A673 (cell line): ENCODE data around the gene ILF3. TPM values are rescaled to one million over a fixed set of nuclear protein-coding genes. Genes with fewer than 3 reads are reported as not detected.

Experiments
- BruUV-seq: library from RNA; stranded (reverse); fragments of 400-500 nt; replicated peaks from 2 replicates; lab custom pipeline; 2021; lab: Mats Ljungman, UMichigan
- CTCF ChIA-PET: fragments of 300-600 bp; sonication (Branson Sonifier 250); formaldehyde crosslinking; loops from one replicate; lab custom pipeline; 2022; ENCODE audit warnings: antibody characterized with exemption; lab: Charles Lee
- POLR2A ChIA-PET: fragments of 300-600 bp; sonication (Branson Sonifier 250); formaldehyde crosslinking; loops from one replicate; lab custom pipeline; 2022; ENCODE audit warnings: antibody characterized with exemption; ENCODE audit not compliant: low non-redundant PET; lab: Charles Lee
- DNase-seq: peaks from one replicate; pipeline ENCODE4 v3.0.0-alpha.2; 2015; ENCODE audit warnings: low spot score
- H3K27ac ChIP-seq: fragments of 200-600 bp; sonication (generic); 2 replicates; pipeline ENCODE4 v1.5.1; 2016; ENCODE audit warnings: mixed run types, low read depth, mild to moderate bottlenecking, mixed read lengths, antibody characterized with exemption, low read length; ENCODE audit not compliant: poor library complexity, severe bottlenecking
- H3K27me3 ChIP-seq: fragments of 200-600 bp; sonication (generic); replicated peaks from 2 replicates; pipeline ENCODE4 v1.6.1; 2017; ENCODE audit warnings: mixed run types, low read depth, mild to moderate bottlenecking, mixed read lengths, antibody characterized with exemption, low read length; ENCODE audit not compliant: insufficient read depth, poor library complexity
- H3K36me3 ChIP-seq: fragments of 200-600 bp; sonication (generic); 2 replicates; pipeline ENCODE4 v1.6.1; 2016; ENCODE audit warnings: mixed run types, mild to moderate bottlenecking, mixed read lengths, antibody characterized with exemption, low read length; ENCODE audit not compliant: insufficient read depth, poor library complexity, severe bottlenecking
- H3K4me1 ChIP-seq: fragments of 200-600 bp; sonication (generic); 2 replicates; pipeline ENCODE4 v1.6.1; 2017; ENCODE audit warnings: mixed run types, mild to moderate bottlenecking, mixed read lengths, antibody characterized with exemption, low read length; ENCODE audit not compliant: insufficient read depth, poor library complexity, severe bottlenecking
- H3K4me3 ChIP-seq: fragments of 200-600 bp; sonication (generic); 2 replicates; pipeline ENCODE4 v1.5.1; 2016; ENCODE audit warnings: low read depth, mixed run types, mild to moderate bottlenecking, mixed read lengths, low read length; ENCODE audit not compliant: poor library complexity, severe bottlenecking
- H3K9me3 ChIP-seq: fragments of 200-600 bp; sonication (generic); 2 replicates; pipeline ENCODE4 v1.6.1; 2016; ENCODE audit warnings: mixed run types, low read depth, mild to moderate bottlenecking, mixed read lengths, antibody characterized with exemption, low read length; ENCODE audit not compliant: poor library complexity, severe bottlenecking
- CTCF ChIP-seq: fragments of 300-800, 200-600 bp; sonication (generic); conservative IDR thresholded peaks from 2 replicates; pipeline ENCODE4 v1.5.1; 2017; ENCODE audit warnings: low read depth, mild to moderate bottlenecking, antibody characterized with exemption, low read length, moderate library complexity, mixed read lengths
- EZH2 ChIP-seq: fragments of 200-600 bp; sonication (generic); IDR thresholded peaks from 2 replicates; pipeline ENCODE4 v1.6.1; 2017; ENCODE audit warnings: borderline replicate concordance, low read depth, mild to moderate bottlenecking, mixed read lengths, antibody characterized with exemption, low read length; ENCODE audit not compliant: poor library complexity, severe bottlenecking
- intact Hi-C: fragments of 100-400 bp; cut with micrococcal nuclease; formaldehyde crosslinking; loops from one replicate; pipeline ENCODE4 v1.10.0; 2022; ENCODE audit not compliant: unreplicated experiment
- total RNA-seq: library from RNA; stranded (reverse); gene quantifications from 2 replicates; pipeline ENCODE4 v1.2.3, GENCODE V29; 2021

The ILF3 gene
- total RNA-seq, 1 experiment from 2014 or later, result 683 TPM

- peaks cover 10% of the 10 kb centered on the region for H3K4me1 ChIP-seq
- TF ChIP-seq EZH2 (no peak), CTCF (no peak)
- ChIA-PET CTCF (no interaction called here), POLR2A (no interaction called here)
- peaks cover 50% of the 10 kb centered on the region for H3K36me3 ChIP-seq
- no peak overlapping the region for H3K27ac ChIP-seq
- no peak for DNase-seq
- no peak overlapping the region for H3K4me3 ChIP-seq
- H3K27me3 ChIP-seq, result no peaks in the 10 kb centered on the region
- no TSS peak for BruUV-seq
- intact Hi-C loops, result no loop called here
- H3K9me3 ChIP-seq, result no peaks in the 10 kb centered on the region
Measured at GRCh38 chr19:10692673-10693264, 38.6 kb downstream of the ILF3 start.

- ChIA-PET POLR2A (no interaction called here), CTCF (interaction anchor here (1.0 to 1.2 kb wide), 2 partner anchors 50 to 114 kb away, joined by 8 to 9 read pairs; no protein-coding TSS in a partner anchor)
- Histone ChIP-seq H3K27ac (peak overlapping the region; percentile 62), H3K27me3 (no peaks in the 10 kb centered on the region), H3K4me1 (peaks cover 10% of the 10 kb centered on the region), H3K4me3 (peak overlapping the region; percentile 31), H3K36me3 (peaks cover 30% of the 10 kb centered on the region), H3K9me3 (no peaks in the 10 kb centered on the region)
- BruUV-seq, result no TSS peak
- DNase-seq, result no peak
- TF ChIP-seq CTCF (no peak), EZH2 (no peak)
- intact Hi-C loops, result loop anchor here (5.0 kb wide), 3 partner anchors 128 to 218 kb away; partner anchors contain the start of genes CDKN2D and KRI1
Measured at GRCh38 chr19:10694706-10695307, 40.7 kb downstream of the ILF3 start.

GRCh38 chr19:10695401-10696398, 41.6 kb downstream of the ILF3 start:
- Histone ChIP-seq H3K36me3 (peaks cover 21% of the 10 kb centered on the region), H3K9me3 (no peaks in the 10 kb centered on the region), H3K4me3 (peak overlapping the region; percentile 31), H3K27ac (peak overlapping the region; percentile 62), H3K27me3 (no peaks in the 10 kb centered on the region), H3K4me1 (peaks cover 10% of the 10 kb centered on the region)
- POLR2A ChIA-PET, result interaction anchor here (0.6 kb wide), 2 partner anchors 18 to 34 kb away, joined by 3 to 4 read pairs; no protein-coding TSS in a partner anchor
- CTCF ChIA-PET, result interaction anchor here (0.6 to 1.2 kb wide), 4 partner anchors 11 to 212 kb away, joined by 3 to 9 read pairs (median 6); no protein-coding TSS in a partner anchor
- BruUV-seq, result no TSS peak
- peak; percentile 99 for DNase-seq
- no peak for TF ChIP-seq CTCF
- no peak for TF ChIP-seq EZH2
- intact Hi-C loops, result loop anchor here (5.0 kb wide), 3 partner anchors 128 to 218 kb away; partner anchors contain the start of genes CDKN2D and KRI1
